ENCODE measurements around the gene SH3RF3. TPM values are rescaled to one million over a fixed set of nuclear protein-coding genes. Genes with fewer than 3 reads are reported as not detected.

Gene SH3RF3
- total RNA-seq, 1 experiment from 2014 or later, result not detected

DNA sequence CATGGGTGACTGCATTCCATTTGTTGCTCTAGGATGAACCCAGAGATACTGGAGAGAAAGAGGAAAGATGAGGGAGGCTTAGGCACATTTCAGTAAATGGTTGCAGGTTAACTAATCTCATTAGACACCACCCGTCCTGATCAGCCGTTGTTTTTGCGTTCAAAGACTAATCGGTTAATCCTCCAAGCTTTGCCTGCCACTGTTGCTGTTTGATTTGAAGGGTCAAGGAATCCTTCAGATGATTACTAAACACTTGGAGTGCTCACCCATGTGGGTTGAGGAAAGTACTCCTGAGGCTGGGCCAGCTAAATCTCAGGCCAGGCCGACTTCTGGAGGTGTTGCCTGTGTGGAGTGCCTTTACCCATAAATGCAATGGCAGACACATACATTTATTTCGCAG, 8.6 kb downstream of the SH3RF3 start (continued):
- TF ChIP-seq ZBTB33 (IDR thresholded peaks at IDR 0.05; ENCODE audit: extremely low read depth, insufficient replicate concordance, low read length) (no peak), TCF7L2 (IDR thresholded peaks at IDR 0.05; ENCODE audit: borderline replicate concordance, extremely low read depth, insufficient read depth, insufficient read length) (no peak)
- TF ChIP-seq, protein P1, sequence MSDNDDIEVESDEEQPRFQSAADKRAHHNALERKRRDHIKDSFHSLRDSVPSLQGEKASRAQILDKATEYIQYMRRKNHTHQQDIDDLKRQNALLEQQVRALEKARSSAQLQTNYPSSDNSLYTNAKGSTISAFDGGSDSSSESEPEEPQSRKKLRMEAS (IDR thresholded peaks at IDR 0.05), result no peak

DNA sequence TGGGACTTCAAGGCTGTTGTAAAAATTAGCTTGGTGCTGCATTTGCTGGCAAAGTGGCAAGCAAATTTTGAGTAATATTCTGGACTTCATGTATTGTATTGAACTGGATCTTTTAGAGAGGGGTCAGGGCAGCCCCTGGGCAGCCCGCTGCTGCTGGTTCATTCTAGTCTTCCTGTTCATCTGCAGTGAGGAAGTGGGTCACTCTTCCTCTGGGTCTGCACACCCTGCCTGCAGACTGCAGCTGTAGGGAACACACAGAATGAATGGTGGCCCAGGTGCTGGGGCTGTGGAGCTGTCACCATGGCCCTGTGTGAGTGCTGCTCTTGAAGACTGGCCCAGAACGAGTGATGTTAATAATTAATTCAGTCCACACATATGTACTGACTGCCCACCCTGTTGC, 9.4 kb downstream of the SH3RF3 start:
- no peaks in the 10 kb centered on the region for H3K36me3 ChIP-seq (ENCODE audit: control insufficient read depth in 1 of 2, insufficient read depth in 2 of 2, low read length in 2 of 2)
- TF ChIP-seq ZFX (IDR thresholded peaks at IDR 0.05) (no peak), POLR2A (IDR thresholded peaks at IDR 0.05; ENCODE audit: borderline replicate concordance, extremely low read depth, insufficient read depth, insufficient read length) (no peak), SRF (IDR thresholded peaks at IDR 0.05; ENCODE audit: low read depth) (no peak), FOSL1 (IDR thresholded peaks at IDR 0.05; ENCODE audit: low read depth) (no peak)
- TF ChIP-seq, protein P2, sequence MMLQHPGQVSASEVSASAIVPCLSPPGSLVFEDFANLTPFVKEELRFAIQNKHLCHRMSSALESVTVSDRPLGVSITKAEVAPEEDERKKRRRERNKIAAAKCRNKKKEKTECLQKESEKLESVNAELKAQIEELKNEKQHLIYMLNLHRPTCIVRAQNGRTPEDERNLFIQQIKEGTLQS (IDR thresholded peaks at IDR 0.05), result no peak
- H3K79me2 ChIP-seq (ENCODE audit: insufficient read depth, low read length), result no peaks in the 10 kb centered on the region
- ChIA-PET RAD21 (ENCODE audit: low non-redundant PET in 1 of 2, low total read pairs in 2 of 2, uncharacterized antibody in 2 of 2, unreplicated experiment in 2 of 2) (no interaction called here), CTCF (no interaction called here), POLR2A (no interaction called here)
- H4K20me1 ChIP-seq (ENCODE audit: insufficient read depth), result no peaks in the 10 kb centered on the region
- intact Hi-C loops (cut with micrococcal nuclease), result no loop called here
- H3K4me2 ChIP-seq (ENCODE audit: low read length), result no peak overlapping the region
- peaks cover 0 to 4% of the 10 kb centered on the region in 2 experiments; a peak in 1 of 4 replicates for H3K4me1 ChIP-seq (ENCODE audit: control insufficient read depth in 1 of 2, insufficient read depth in 2 of 2, low read length in 2 of 2)
- no peak overlapping the region for H3K9ac ChIP-seq (ENCODE audit: low read length)
- H3K27me3 ChIP-seq (ENCODE audit: insufficient read depth, low read length), result peaks cover 41% of the 10 kb centered on the region
- no peaks in the 10 kb centered on the region for H3K9me3 ChIP-seq (ENCODE audit: control insufficient read depth in 1 of 2, insufficient read depth in 1 of 2, low read depth in 1 of 2, low read length in 2 of 2)
- H2AFZ ChIP-seq (ENCODE audit: low read depth, low read length, poor library complexity, severe bottlenecking), result no peak overlapping the region
- no TSS peak for BruUV-seq (replicated peaks)
- DNase-seq (ENCODE audit: low read depth, low spot score) (no peak), ATAC-seq (no peak)
- H3K4me3 ChIP-seq (replicated peaks in 1 of 2; ENCODE audit: low read depth in 1 of 2, low read length in 2 of 2), result no peak overlapping the region
- no peak overlapping the region for H3K27ac ChIP-seq (ENCODE audit: low read depth, low read length)
- H3K9me2 ChIP-seq (ENCODE audit: insufficient read depth), result no peaks in the 10 kb centered on the region

Data from HCT116 (cell line).